Daoy (cell line): Measurements from ENCODE around the gene INSIG1. TPM values are rescaled to one million over a fixed set of nuclear protein-coding genes. Genes with fewer than 3 reads are reported as not detected.

Experiments
- DNase-seq: peaks from one replicate; pipeline ENCODE4 v3.0.0-alpha.2; 2015; ENCODE audit warnings: low read depth
- total RNA-seq: library from RNA; depleted of rRNA; stranded (reverse); fragments of >200 nt; shearing (Covaris generic); gene quantifications from 2 replicates; pipeline ENCODE4 v1.2.3, GENCODE V29; 2014

The INSIG1 gene
- total RNA-seq, 1 experiment from 2014 or later = 83.7 TPM

GRCh38 chr7:155284496-155285274 is 13.0 kb upstream of the INSIG1 start:
- DNase-seq = no peak

- no peak for DNase-seq
Measured at GRCh38 chr7:155285423-155285822, 12.3 kb upstream of the INSIG1 start.

GRCh38 chr7:155285833-155286232 is 11.8 kb upstream of the INSIG1 start:
- no peak for DNase-seq

GRCh38 chr7:155286686-155287085 is 11.0 kb upstream of the INSIG1 start:
- no peak for DNase-seq

- no peak for DNase-seq
Measured at GRCh38 chr7:155287284-155287935, 10.3 kb upstream of the INSIG1 start.

- no peak for DNase-seq
Measured at GRCh38 chr7:155288055-155288454, 9.6 kb upstream of the INSIG1 start.

GRCh38 chr7:155289107-155289506 is 8.6 kb upstream of the INSIG1 start:
- no peak for DNase-seq

GRCh38 chr7:155289949-155290501 is 7.7 kb upstream of the INSIG1 start:
- DNase-seq = no peak

GRCh38 chr7:155291045-155291530 is 6.6 kb upstream of the INSIG1 start:
- DNase-seq = peak; percentile 72

- DNase-seq = no peak
Measured at GRCh38 chr7:155291729-155292128, 5.9 kb upstream of the INSIG1 start.

GRCh38 chr7:155292680-155293226 is 4.9 kb upstream of the INSIG1 start:
- DNase-seq = no peak

- DNase-seq = no peak
Measured at GRCh38 chr7:155293721-155294510, 3.8 kb upstream of the INSIG1 start.

- DNase-seq = no peak
Measured at GRCh38 chr7:155294511-155294778, 3.2 kb upstream of the INSIG1 start.

- DNase-seq = peak; percentile 40
Measured at GRCh38 chr7:155295511-155295910, 2.2 kb upstream of the INSIG1 start.

GRCh38 chr7:155296006-155296787 is 1.5 kb upstream of the INSIG1 start:
- no peak for DNase-seq

GRCh38 chr7:155296788-155297516 is 726 bp upstream of the INSIG1 start:
- DNase-seq = peak; percentile 87

- DNase-seq = peak; percentile 45
Measured at GRCh38 chr7:155298288-155298833, 683 bp downstream of the INSIG1 start.

- DNase-seq = peak; percentile 99
Measured at GRCh38 chr7:155298834-155299534, 1.3 kb downstream of the INSIG1 start.

- peak; percentile 46 for DNase-seq
Measured at GRCh38 chr7:155299535-155300202, 2.0 kb downstream of the INSIG1 start.
